Mesendoderm (in vitro differentiated cells): Measurements from ENCODE around the gene HADHA.

Experiments used
- DNase-seq: peaks from one replicate; pipeline ENCODE4 v3.0.0; 2013
- H2AK5ac ChIP-seq: 2 replicates; pipeline ENCODE4 v1.6.1; 2013; ENCODE audit warnings: low read length, inconsistent platforms
- H2BK120ac ChIP-seq: 2 replicates; pipeline ENCODE4 v1.6.1; 2013; ENCODE audit warnings: low read depth, mild to moderate bottlenecking, low read length, moderate library complexity, mixed read lengths
- H2BK15ac ChIP-seq: replicated peaks from 2 replicates; pipeline ENCODE4 v1.6.1; 2013; ENCODE audit warnings: low read depth, mild to moderate bottlenecking, moderate library complexity
- H2BK5ac ChIP-seq: 2 replicates; pipeline ENCODE4 v1.6.1; 2013; ENCODE audit warnings: low read length, inconsistent platforms
- H3K18ac ChIP-seq: 2 replicates; pipeline ENCODE4 v1.6.1; 2013; ENCODE audit warnings: mild to moderate bottlenecking, low read length, mixed read lengths
- H3K23ac ChIP-seq: one replicate; pipeline ENCODE4 v1.6.1; 2013; ENCODE audit warnings: low read length
- H3K27ac ChIP-seq: 2 replicates; pipeline ENCODE4 v1.5.1; 2013; ENCODE audit warnings: low read depth, mild to moderate bottlenecking, inconsistent platforms, low read length, moderate library complexity
- H3K27me3 ChIP-seq: 2 replicates; pipeline ENCODE4 v1.6.1; 2013; ENCODE audit warnings: low read length, control low read depth, mild to moderate bottlenecking, inconsistent platforms; ENCODE audit not compliant: insufficient read depth, poor library complexity
- H3K36me3 ChIP-seq: 2 replicates; pipeline ENCODE4 v1.6.1; 2013; ENCODE audit warnings: low read length, inconsistent platforms; ENCODE audit not compliant: control insufficient read depth, insufficient read depth
- H3K4ac ChIP-seq: one replicate; pipeline ENCODE4 v1.6.1; 2013; ENCODE audit warnings: low read depth, mild to moderate bottlenecking, low read length, moderate library complexity
- H3K4me1 ChIP-seq: 2 replicates; pipeline ENCODE4 v1.6.1; 2013; ENCODE audit warnings: low read depth, low read length, inconsistent platforms; ENCODE audit not compliant: control insufficient read depth
- H3K4me2 ChIP-seq: 2 replicates; pipeline ENCODE4 v1.6.1; 2013; ENCODE audit warnings: low read length
- H3K4me3 ChIP-seq: 2 replicates; pipeline ENCODE4 v1.5.1; 2013; ENCODE audit warnings: mild to moderate bottlenecking, low read length
- H3K56ac ChIP-seq: one replicate; pipeline ENCODE4 v1.6.1; 2013; ENCODE audit warnings: low read length
- H3K79me1 ChIP-seq: 2 replicates; pipeline ENCODE4 v1.6.1; 2013; ENCODE audit warnings: low read length, inconsistent platforms
- H3K79me2 ChIP-seq: 2 replicates; pipeline ENCODE4 v1.6.1; 2013; ENCODE audit warnings: mild to moderate bottlenecking, low read length; ENCODE audit not compliant: control insufficient read depth, insufficient read depth
- H3K9ac ChIP-seq: 2 replicates; pipeline ENCODE4 v1.6.1; 2013; ENCODE audit warnings: low read length, inconsistent platforms
- H4K5ac ChIP-seq: one replicate; pipeline ENCODE4 v1.6.1; 2013; ENCODE audit warnings: low read length
- H4K8ac ChIP-seq: one replicate; pipeline ENCODE4 v1.6.1; 2013; ENCODE audit warnings: low read depth, mild to moderate bottlenecking, control low read depth, low read length, moderate library complexity
- whole genome bisulfite sequencing: extraction: QIAGEN DNeasy Blood & Tissue Kit; methylation state at CpG from one replicate; pipeline ENCODE4 v1.1.7; 2013; ENCODE audit warnings: low lambda C conversion rate, missing lambda C conversion rate; ENCODE audit not compliant: insufficient coverage; ENCODE audit errors: extremely low coverage; 5-methylcytosine and 5-hydroxymethylcytosine counted together

HADHA gene

DNA sequence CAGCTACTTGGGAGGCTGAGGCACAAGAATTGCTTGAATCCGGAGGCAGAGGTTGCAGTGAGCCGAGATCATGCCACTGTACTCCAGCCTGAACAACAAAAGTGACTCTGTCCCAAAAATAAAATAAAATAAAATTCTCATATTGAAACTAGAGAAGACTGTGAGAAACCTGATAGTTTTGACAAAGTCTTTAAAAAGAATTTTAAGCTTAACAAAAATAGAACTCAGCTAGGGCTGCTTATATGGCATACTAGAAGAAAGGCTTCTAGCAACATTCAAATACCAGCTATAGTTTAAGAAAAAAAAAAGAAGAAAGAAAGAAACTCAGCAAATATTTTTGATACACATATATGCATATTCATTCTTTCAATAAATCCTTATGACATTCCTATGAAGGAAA, 13.6 kb downstream of the HADHA start:
- Histone ChIP-seq H2BK120ac (no peak overlapping the region), H3K18ac (no peak overlapping the region), H3K79me2 (no peaks in the 10 kb centered on the region), H3K23ac (no peak overlapping the region), H3K79me1 (no peaks in the 10 kb centered on the region), H3K9ac (no peak overlapping the region), H2BK15ac (no peak overlapping the region), H3K36me3 (peaks cover 6% of the 10 kb centered on the region), H4K5ac (no peak overlapping the region), H3K56ac (no peak overlapping the region), H3K4ac (no peak overlapping the region), H3K4me3 (no peak overlapping the region), H2BK5ac (no peak overlapping the region), H3K27me3 (no peaks in the 10 kb centered on the region), H3K27ac (no peak overlapping the region), H3K4me2 (no peak overlapping the region), H3K4me1 (no peaks in the 10 kb centered on the region), H2AK5ac (no peak overlapping the region), H4K8ac (no peak overlapping the region)
- DNase-seq: no peak
- no CpG with 5 or more reads among the region's 2 CpGs for WGBS

- H3K79me2 ChIP-seq: no peaks in the 10 kb centered on the region
- no peak overlapping the region for H2BK5ac ChIP-seq
- H4K8ac ChIP-seq: no peak overlapping the region
- no peak overlapping the region for H2AK5ac ChIP-seq
- no peak overlapping the region for H2BK15ac ChIP-seq
- no peak for DNase-seq
- H3K4me2 ChIP-seq: no peak overlapping the region
- no peaks in the 10 kb centered on the region for H3K27me3 ChIP-seq
- no peak overlapping the region for H3K23ac ChIP-seq
- WGBS: no CpG with 5 or more reads among the region's 3 CpGs
- H3K56ac ChIP-seq: no peak overlapping the region
- H3K4me1 ChIP-seq: no peaks in the 10 kb centered on the region
- no peak overlapping the region for H2BK120ac ChIP-seq
- H3K36me3 ChIP-seq: peaks cover 6% of the 10 kb centered on the region
- no peak overlapping the region for H4K5ac ChIP-seq
- no peak overlapping the region for H3K18ac ChIP-seq
- H3K27ac ChIP-seq: no peak overlapping the region
- H3K79me1 ChIP-seq: no peaks in the 10 kb centered on the region
- no peak overlapping the region for H3K4me3 ChIP-seq
- no peak overlapping the region for H3K9ac ChIP-seq
- no peak overlapping the region for H3K4ac ChIP-seq
These were observed 14.8 kb downstream of the HADHA start for GRCh38 chr2:26229595-26229994.

- DNase-seq: no peak
- Histone ChIP-seq H2AK5ac (no peak overlapping the region), H3K18ac (no peak overlapping the region), H3K4me2 (no peak overlapping the region), H2BK120ac (no peak overlapping the region), H3K4me3 (no peak overlapping the region), H3K23ac (no peak overlapping the region), H2BK5ac (no peak overlapping the region), H3K56ac (no peak overlapping the region), H3K27me3 (no peaks in the 10 kb centered on the region), H4K5ac (no peak overlapping the region), H3K9ac (no peak overlapping the region), H2BK15ac (no peak overlapping the region), H3K4me1 (no peaks in the 10 kb centered on the region), H3K79me2 (no peaks in the 10 kb centered on the region), H3K79me1 (no peaks in the 10 kb centered on the region), H3K4ac (no peak overlapping the region), H4K8ac (no peak overlapping the region), H3K36me3 (peaks cover 2% of the 10 kb centered on the region), H3K27ac (no peak overlapping the region)
- WGBS: no CpG with 5 or more reads among the region's 2 CpGs
These were observed 20.3 kb downstream of the HADHA start for GRCh38 chr2:26224095-26224494.

GRCh38 chr2:26223018-26223417, 21.4 kb downstream of the HADHA start:
- H3K56ac ChIP-seq: no peak overlapping the region
- no peak overlapping the region for H3K23ac ChIP-seq
- H3K18ac ChIP-seq: no peak overlapping the region
- H3K27ac ChIP-seq: no peak overlapping the region
- no peak overlapping the region for H3K4ac ChIP-seq
- no peak overlapping the region for H2BK15ac ChIP-seq
- H3K79me1 ChIP-seq: no peaks in the 10 kb centered on the region
- no peak overlapping the region for H3K4me3 ChIP-seq
- no peaks in the 10 kb centered on the region for H3K27me3 ChIP-seq
- peaks cover 2% of the 10 kb centered on the region for H3K36me3 ChIP-seq
- no peak overlapping the region for H3K4me2 ChIP-seq
- no peak for DNase-seq
- H4K5ac ChIP-seq: no peak overlapping the region
- H3K79me2 ChIP-seq: no peaks in the 10 kb centered on the region
- no peaks in the 10 kb centered on the region for H3K4me1 ChIP-seq
- H2BK5ac ChIP-seq: no peak overlapping the region
- no peak overlapping the region for H3K9ac ChIP-seq
- WGBS: no CpG with 5 or more reads among the region's 1 CpG
- H2AK5ac ChIP-seq: no peak overlapping the region
- H4K8ac ChIP-seq: no peak overlapping the region
- no peak overlapping the region for H2BK120ac ChIP-seq

DNA sequence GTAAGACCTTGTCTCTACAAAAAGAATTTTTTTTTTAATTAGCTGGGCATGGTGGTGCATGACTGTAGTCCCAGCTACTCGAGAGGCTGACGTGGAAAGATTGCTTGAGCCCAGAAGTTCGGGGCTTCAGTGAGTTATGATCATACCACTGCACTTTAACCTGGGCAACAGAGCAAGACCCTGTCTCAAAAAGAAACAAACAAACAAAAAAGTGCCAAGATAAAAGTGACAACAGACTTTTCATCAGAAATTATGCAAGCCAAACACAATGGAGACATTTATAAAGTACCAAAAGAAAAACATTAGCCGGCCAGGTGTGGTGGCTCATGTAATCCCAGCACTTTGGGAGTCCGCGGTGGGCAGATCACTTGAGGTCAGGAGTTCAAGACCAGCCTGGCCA, 26.7 kb downstream of the HADHA start:
- H3K23ac ChIP-seq: no peak overlapping the region
- H3K79me1 ChIP-seq: no peaks in the 10 kb centered on the region
- no peaks in the 10 kb centered on the region for H3K4me1 ChIP-seq
- H3K56ac ChIP-seq: no peak overlapping the region
- H3K4me2 ChIP-seq: no peak overlapping the region
- H3K18ac ChIP-seq: no peak overlapping the region
- no peak overlapping the region for H2AK5ac ChIP-seq
- no peak overlapping the region for H3K9ac ChIP-seq
- H3K79me2 ChIP-seq: no peaks in the 10 kb centered on the region
- H4K5ac ChIP-seq: no peak overlapping the region
- DNase-seq: no peak
- no peaks in the 10 kb centered on the region for H3K27me3 ChIP-seq
- no peak overlapping the region for H2BK120ac ChIP-seq
- H2BK5ac ChIP-seq: no peak overlapping the region
- no peak overlapping the region for H3K4me3 ChIP-seq
- no peak overlapping the region for H2BK15ac ChIP-seq
- H3K27ac ChIP-seq: no peak overlapping the region
- no CpG with 5 or more reads among the region's 6 CpGs for WGBS
- H3K4ac ChIP-seq: no peak overlapping the region
- peaks cover 5% of the 10 kb centered on the region for H3K36me3 ChIP-seq
- no peak overlapping the region for H4K8ac ChIP-seq

GRCh38 chr2:26216587-26216986, 27.8 kb downstream of the HADHA start:
- H2AK5ac ChIP-seq: no peak overlapping the region
- H3K4me3 ChIP-seq: no peak overlapping the region
- no peak overlapping the region for H4K5ac ChIP-seq
- H3K79me2 ChIP-seq: no peaks in the 10 kb centered on the region
- H3K27me3 ChIP-seq: no peaks in the 10 kb centered on the region
- no peaks in the 10 kb centered on the region for H3K4me1 ChIP-seq
- no peak overlapping the region for H3K56ac ChIP-seq
- peaks cover 6% of the 10 kb centered on the region for H3K36me3 ChIP-seq
- H4K8ac ChIP-seq: no peak overlapping the region
- H2BK5ac ChIP-seq: no peak overlapping the region
- H3K18ac ChIP-seq: no peak overlapping the region
- H3K4me2 ChIP-seq: no peak overlapping the region
- no peak overlapping the region for H3K23ac ChIP-seq
- no peak overlapping the region for H2BK120ac ChIP-seq
- H3K79me1 ChIP-seq: no peaks in the 10 kb centered on the region
- H3K4ac ChIP-seq: no peak overlapping the region
- H3K9ac ChIP-seq: no peak overlapping the region
- H3K27ac ChIP-seq: no peak overlapping the region
- DNase-seq: no peak
- WGBS: no CpG with 5 or more reads among the region's 4 CpGs
- no peak overlapping the region for H2BK15ac ChIP-seq
